Breast epithelium (tissue), 3 donors: ENCODE results near the gene KLF7.

Source experiments
- CTCF ChIP-seq, 3 donors: fragments of 450-650 bp; IDR thresholded peaks; one replicate each; pipeline ENCODE4 v1.5.1; 2016 to 2017; ENCODE audit warnings: antibody characterized with exemption in 3 of 3, mild to moderate bottlenecking in 3 of 3, moderate library complexity in 3 of 3
- POLR2A ChIP-seq: fragments of 450-650 bp; IDR thresholded peaks from one replicate; pipeline ENCODE4 v1.6.1; 2016; ENCODE audit warnings: antibody characterized with exemption, mild to moderate bottlenecking, moderate library complexity

- no peak for TF ChIP-seq POLR2A
- no peak for TF ChIP-seq CTCF (IDR thresholded peaks at IDR 0.05)
Measured at GRCh38 chr2:207126724-207127308, 38.9 kb downstream of the KLF7 start.
